ENCODE results near the gene DENND5B. TPM values are rescaled to one million over a fixed set of nuclear protein-coding genes. Genes with fewer than 3 reads are reported as not detected.
"Not testable (repeated sequence)": the region's sequence is repeated elsewhere in the genome, so short reads cannot be mapped to it uniquely, and the experiment has no call there.

DENND5B gene
- total and polyA plus RNA-seq, 4 donors = 4.5 to 23.1 (median 9.3) TPM

GRCh38 chr12:31558521-31558920 is 32.4 kb downstream of the DENND5B start:
- no peak overlapping the region for H3K9ac ChIP-seq (ENCODE audit: low read depth in 1 of 2, low read length in 2 of 2)
- H3K4me3 ChIP-seq (ENCODE audit: low read depth in 1 of 3, low read length in 3 of 3) = no peak overlapping the region
- DNase-seq (ENCODE audit: low spot score) = no peak
- TF ChIP-seq JUND (IDR thresholded peaks at IDR 0.05) (no peak), YY1 (IDR thresholded peaks at IDR 0.05) (no peak), EGR1 (IDR thresholded peaks at IDR 0.05; ENCODE audit: low read depth in 2 of 2) (no peak), TAF1 (conservative IDR thresholded peaks at IDR 0.05) (no peak), MAX (IDR thresholded peaks at IDR 0.05) (no peak), CTCF (IDR thresholded peaks at IDR 0.05; ENCODE audit: low read depth, low read length, missing input control) (no peak), RXRA (IDR thresholded peaks at IDR 0.05) (no peak), RAD21 (IDR thresholded peaks at IDR 0.05) (no peak), GABPA (IDR thresholded peaks at IDR 0.05 in 1 of 2, conservative IDR thresholded peaks at IDR 0.05 in 1 of 2) (no peak), ZBTB33 (IDR thresholded peaks at IDR 0.05) (no peak), HNF4G (IDR thresholded peaks at IDR 0.05) (no peak), SP1 (IDR thresholded peaks at IDR 0.05) (no peak), NR2F2 (IDR thresholded peaks at IDR 0.05) (no peak)
- TF ChIP-seq, protein P1, sequence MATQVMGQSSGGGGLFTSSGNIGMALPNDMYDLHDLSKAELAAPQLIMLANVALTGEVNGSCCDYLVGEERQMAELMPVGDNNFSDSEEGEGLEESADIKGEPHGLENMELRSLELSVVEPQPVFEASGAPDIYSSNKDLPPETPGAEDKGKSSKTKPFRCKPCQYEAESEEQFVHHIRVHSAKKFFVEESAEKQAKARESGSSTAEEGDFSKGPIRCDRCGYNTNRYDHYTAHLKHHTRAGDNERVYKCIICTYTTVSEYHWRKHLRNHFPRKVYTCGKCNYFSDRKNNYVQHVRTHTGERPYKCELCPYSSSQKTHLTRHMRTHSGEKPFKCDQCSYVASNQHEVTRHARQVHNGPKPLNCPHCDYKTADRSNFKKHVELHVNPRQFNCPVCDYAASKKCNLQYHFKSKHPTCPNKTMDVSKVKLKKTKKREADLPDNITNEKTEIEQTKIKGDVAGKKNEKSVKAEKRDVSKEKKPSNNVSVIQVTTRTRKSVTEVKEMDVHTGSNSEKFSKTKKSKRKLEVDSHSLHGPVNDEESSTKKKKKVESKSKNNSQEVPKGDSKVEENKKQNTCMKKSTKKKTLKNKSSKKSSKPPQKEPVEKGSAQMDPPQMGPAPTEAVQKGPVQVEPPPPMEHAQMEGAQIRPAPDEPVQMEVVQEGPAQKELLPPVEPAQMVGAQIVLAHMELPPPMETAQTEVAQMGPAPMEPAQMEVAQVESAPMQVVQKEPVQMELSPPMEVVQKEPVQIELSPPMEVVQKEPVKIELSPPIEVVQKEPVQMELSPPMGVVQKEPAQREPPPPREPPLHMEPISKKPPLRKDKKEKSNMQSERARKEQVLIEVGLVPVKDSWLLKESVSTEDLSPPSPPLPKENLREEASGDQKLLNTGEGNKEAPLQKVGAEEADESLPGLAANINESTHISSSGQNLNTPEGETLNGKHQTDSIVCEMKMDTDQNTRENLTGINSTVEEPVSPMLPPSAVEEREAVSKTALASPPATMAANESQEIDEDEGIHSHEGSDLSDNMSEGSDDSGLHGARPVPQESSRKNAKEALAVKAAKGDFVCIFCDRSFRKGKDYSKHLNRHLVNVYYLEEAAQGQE (IDR thresholded peaks at IDR 0.05) = no peak
- H3K27ac ChIP-seq (ENCODE audit: low read depth in 1 of 2, low read length in 2 of 2) = no peak overlapping the region
- H3K36me3 ChIP-seq (ENCODE audit: control insufficient read depth in 4 of 4, insufficient read depth in 3 of 4, low read depth in 1 of 4, low read length in 3 of 4) = no peaks in the 10 kb centered on the region
- no peaks in the 10 kb centered on the region for H3K4me1 ChIP-seq (ENCODE audit: control insufficient read depth in 4 of 4, insufficient read depth in 4 of 4, low read length in 3 of 4)
- no peaks in the 10 kb centered on the region for H3K9me3 ChIP-seq (ENCODE audit: control insufficient read depth in 4 of 4, low read length in 3 of 4)
- no peaks in the 10 kb centered on the region for H3K27me3 ChIP-seq (ENCODE audit: control insufficient read depth in 4 of 4, insufficient read depth in 4 of 4, low read length in 3 of 4)

DNA sequence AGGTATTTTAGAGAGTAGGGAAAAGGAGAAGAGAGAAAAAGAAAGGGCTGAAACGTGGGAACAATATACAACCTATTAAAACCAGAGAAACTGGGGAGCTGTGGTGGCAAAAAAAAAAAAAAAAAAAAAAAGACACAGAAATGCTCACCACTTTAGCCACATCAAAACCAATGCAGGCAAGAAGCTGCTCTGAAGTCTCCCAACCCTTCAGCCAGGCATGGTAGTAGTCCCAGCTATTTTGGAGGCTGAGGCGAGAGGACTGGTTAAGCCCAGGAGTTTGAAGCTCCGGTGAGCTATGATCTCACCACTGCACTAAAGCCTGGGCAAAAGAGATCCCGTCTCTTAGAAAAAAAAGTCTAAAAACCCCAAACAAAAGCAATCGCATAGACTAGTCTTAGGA is 33.2 kb downstream of the DENND5B start:
- Histone ChIP-seq H3K9me3 (ENCODE audit: control insufficient read depth in 4 of 4, low read length in 3 of 4) (no peaks in the 10 kb centered on the region), H3K27me3 (ENCODE audit: control insufficient read depth in 4 of 4, insufficient read depth in 4 of 4, low read length in 3 of 4) (no peaks in the 10 kb centered on the region), H3K4me3 (ENCODE audit: low read depth in 1 of 3, low read length in 3 of 3) (no peak overlapping the region), H3K36me3 (ENCODE audit: control insufficient read depth in 4 of 4, insufficient read depth in 3 of 4, low read depth in 1 of 4, low read length in 3 of 4) (no peaks in the 10 kb centered on the region), H3K9ac (ENCODE audit: low read depth in 1 of 2, low read length in 2 of 2) (no peak overlapping the region), H3K27ac (ENCODE audit: low read depth in 1 of 2, low read length in 2 of 2) (no peak overlapping the region), H3K4me1 (ENCODE audit: control insufficient read depth in 4 of 4, insufficient read depth in 4 of 4, low read length in 3 of 4) (no peaks in the 10 kb centered on the region)
- DNase-seq (ENCODE audit: low spot score) = no peak
- 97% methylated on average over 5 of the region's 5 CpGs for WGBS
- no peak for TF ChIP-seq CTCF (IDR thresholded peaks at IDR 0.05; ENCODE audit: low read depth, low read length, missing input control)
- no peak for TF ChIP-seq MAX (IDR thresholded peaks at IDR 0.05)
- no peak for TF ChIP-seq FOXA2 (IDR thresholded peaks at IDR 0.05)
- no peak for TF ChIP-seq FOXA1 (IDR thresholded peaks at IDR 0.05)
- TF ChIP-seq ZBTB33 (IDR thresholded peaks at IDR 0.05) = no peak
- TF ChIP-seq TAF1 (conservative IDR thresholded peaks at IDR 0.05) = no peak

DNA sequence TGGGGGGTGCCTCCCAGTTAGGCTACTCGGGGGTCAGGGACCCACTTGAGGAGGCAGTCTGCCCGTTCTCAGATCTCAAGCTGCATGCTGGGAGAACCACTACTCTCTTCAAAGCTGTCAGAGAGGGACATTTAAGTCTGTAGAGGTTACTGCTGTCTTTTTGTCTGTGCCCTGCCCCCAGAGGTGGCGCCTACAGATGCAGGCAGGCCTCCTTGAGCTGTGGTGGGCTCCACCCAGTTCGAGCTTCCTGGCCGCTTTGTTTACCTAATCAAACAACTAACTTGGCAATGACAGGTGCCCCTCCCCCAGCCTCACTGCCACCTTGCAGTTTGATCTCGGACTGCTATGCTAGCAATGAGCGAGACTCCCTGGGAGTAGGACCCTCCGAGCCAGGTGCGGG is 35.5 kb downstream of the DENND5B start:
- not testable (repeated sequence) for H3K27ac ChIP-seq (ENCODE audit: low read depth in 1 of 2, low read length in 2 of 2); DNase-seq (ENCODE audit: low spot score); H3K4me1 ChIP-seq (ENCODE audit: control insufficient read depth in 4 of 4, insufficient read depth in 4 of 4, low read length in 3 of 4); H3K36me3 ChIP-seq (ENCODE audit: control insufficient read depth in 4 of 4, insufficient read depth in 3 of 4, low read depth in 1 of 4, low read length in 3 of 4); H3K9me3 ChIP-seq (ENCODE audit: control insufficient read depth in 4 of 4, low read length in 3 of 4); H3K9ac ChIP-seq (ENCODE audit: low read depth in 1 of 2, low read length in 2 of 2); H3K27me3 ChIP-seq (ENCODE audit: control insufficient read depth in 4 of 4, insufficient read depth in 4 of 4, low read length in 3 of 4); H3K4me3 ChIP-seq (ENCODE audit: low read depth in 1 of 3, low read length in 3 of 3)
- 92% methylated on average over 8 of the region's 9 CpGs for WGBS

Measured in liver (tissue), 9 donors.